GM12891 (cell line): ENCODE data around the gene SNORC.

ENCODE experiments used
- POLR2A ChIP-seq: IDR thresholded peaks from 2 replicates; pipeline ENCODE4 v1.6.1; 2011; ENCODE audit warnings: low read depth, low read length, control low read depth
- POLR2AphosphoS5 ChIP-seq: IDR thresholded peaks from 2 replicates; pipeline ENCODE4 v1.6.1; 2011; ENCODE audit warnings: low read depth, low read length, control low read depth
- SPI1 ChIP-seq: IDR thresholded peaks from 2 replicates; pipeline ENCODE4 v1.6.1; 2011; ENCODE audit warnings: low read depth, low read length, control low read depth
- TAF1 ChIP-seq: IDR thresholded peaks from 2 replicates; pipeline ENCODE4 v1.6.1; 2011; ENCODE audit warnings: low read depth, low read length, control low read depth

- no peak for TF ChIP-seq POLR2A
- no peak for TF ChIP-seq TAF1
- TF ChIP-seq POLR2AphosphoS5 = no peak
- no peak for TF ChIP-seq SPI1
Measured at GRCh38 chr2:232871418-232871834, 1.4 kb downstream of the SNORC start.
